HepG2 (cell line): ENCODE data around the gene PLOD3. TPM values are rescaled to one million over a fixed set of nuclear protein-coding genes. Genes with fewer than 3 reads are reported as not detected.

Experiments used
- AKAP8 ChIP-seq: sonication (generic); formaldehyde crosslinking; IDR thresholded peaks from 2 replicates; pipeline ENCODE4 v1.5.1; 2020; ENCODE audit warnings: mild to moderate bottlenecking, missing genetic modification reagents
- CEBPB ChIP-seq: IDR thresholded peaks from 2 replicates; pipeline ENCODE4 v1.6.1; 2011; ENCODE audit warnings: low read depth, low read length, improper control_type of control experiment, borderline replicate concordance
- CTCF ChIP-seq: sonication (generic); formaldehyde crosslinking; IDR thresholded peaks from 2 replicates; pipeline ENCODE4 v1.5.0; 2020; ENCODE audit warnings: mild to moderate bottlenecking, missing genetic modification reagents, moderate library complexity
- NAIF1 ChIP-seq: sonication (generic); formaldehyde crosslinking; IDR thresholded peaks from 2 replicates; pipeline ENCODE4 v1.5.0; 2020; ENCODE audit warnings: mild to moderate bottlenecking, missing genetic modification reagents, borderline replicate concordance
- NFKB2 ChIP-seq: sonication (generic); formaldehyde crosslinking; IDR thresholded peaks from 2 replicates; pipeline ENCODE4 v1.4.0; 2020; ENCODE audit warnings: missing genetic modification reagents, borderline replicate concordance
- NR2C2 ChIP-seq: sonication (generic); formaldehyde crosslinking; IDR thresholded peaks from 2 replicates; pipeline ENCODE4 v1.4.0; 2020; ENCODE audit warnings: missing genetic modification reagents, mild to moderate bottlenecking, moderate library complexity, borderline replicate concordance
- NRL ChIP-seq: sonication (generic); formaldehyde crosslinking; IDR thresholded peaks from 2 replicates; pipeline ENCODE4 v1.5.0; 2020; ENCODE audit warnings: missing genetic modification reagents, mild to moderate bottlenecking, moderate library complexity, borderline replicate concordance
- RARA ChIP-seq: IDR thresholded peaks from 2 replicates; pipeline ENCODE4 v1.6.1; 2016; ENCODE audit warnings: missing genetic modification reagents, missing compliant biosample characterization
- ZNF350 ChIP-seq: sonication (generic); formaldehyde crosslinking; IDR thresholded peaks from 2 replicates; pipeline ENCODE4 v1.4.0; 2020; ENCODE audit warnings: mild to moderate bottlenecking, low read depth, missing genetic modification reagents, borderline replicate concordance
- ZNF501 ChIP-seq: sonication (generic); formaldehyde crosslinking; IDR thresholded peaks from 2 replicates; pipeline ENCODE4 v1.5.1; 2020; ENCODE audit warnings: mild to moderate bottlenecking, moderate library complexity, missing genetic modification reagents
- ZNF619 ChIP-seq: sonication (generic); formaldehyde crosslinking; IDR thresholded peaks from 2 replicates; pipeline ENCODE4 v1.4.0; 2020; ENCODE audit warnings: mild to moderate bottlenecking, missing genetic modification reagents
- ZNF746 ChIP-seq: sonication (generic); formaldehyde crosslinking; IDR thresholded peaks from 2 replicates; pipeline ENCODE4 v1.8.0; 2022; ENCODE audit warnings: mild to moderate bottlenecking, missing genetic modification reagents
- ZNF768 ChIP-seq: sonication (generic); formaldehyde crosslinking; IDR thresholded peaks from 2 replicates; pipeline ENCODE4 v1.4.0; 2020; ENCODE audit warnings: missing genetic modification reagents
- polyA plus RNA-seq, 8 experiments: library from polyadenylated mRNA; depleted of rRNA in 3 of 8; stranded (reverse) in 7 of 8; unstranded in 1 of 8; fragments of >200 nt; fragmentation: Illumina TruSeq in 4 of 8; extraction: Trizol in 4 of 8; gene quantifications; 2 replicates each; pipeline versions ENCODE4 v1.2.1 to v1.2.3, GENCODE V29; 2011 to 2016; ENCODE audit warnings: low read depth in 4 of 8, missing spikeins in 1 of 8, mixed read lengths in 1 of 8; ENCODE audit not compliant: insufficient read depth in 1 of 8
- total RNA-seq, 5 experiments: library from RNA; depleted of rRNA; stranded (reverse); fragments of >200 nt; fragmentation: Illumina TruSeq; extraction: Trizol; gene quantifications; 2 replicates each; pipeline ENCODE4 v1.2.3, GENCODE V29; 2016; ENCODE audit warnings: low read depth in 1 of 5
- TF ChIP-seq, protein P1 (sequence below): sonication (generic); formaldehyde crosslinking; IDR thresholded peaks from 2 replicates; pipeline ENCODE4 v1.5.0; 2020; ENCODE audit warnings: mild to moderate bottlenecking, missing genetic modification reagents
- TF ChIP-seq, protein P2 (sequence below): sonication (generic); formaldehyde crosslinking; IDR thresholded peaks from 2 replicates; pipeline ENCODE4 v1.5.0; 2020; ENCODE audit warnings: missing genetic modification reagents
- TF ChIP-seq, protein P3 (sequence below): sonication (generic); formaldehyde crosslinking; IDR thresholded peaks from 2 replicates; pipeline ENCODE4 v1.4.0; 2020; ENCODE audit warnings: missing genetic modification reagents
- TF ChIP-seq, protein P4 (sequence below): sonication (generic); formaldehyde crosslinking; IDR thresholded peaks from 2 replicates; pipeline ENCODE4 v1.4.0; 2020; ENCODE audit warnings: missing genetic modification reagents
- TF ChIP-seq, protein P5 (sequence below): sonication (generic); formaldehyde crosslinking; IDR thresholded peaks from 2 replicates; pipeline ENCODE4 v1.9.0; 2021; ENCODE audit warnings: missing genetic modification reagents, borderline replicate concordance

Gene PLOD3
- total and polyA plus RNA-seq, 2 of the 13 experiments (the other 11 are each of a cell fraction or from before 2014, with no cell fraction given): 65.8 to 67.4 TPM

DNA sequence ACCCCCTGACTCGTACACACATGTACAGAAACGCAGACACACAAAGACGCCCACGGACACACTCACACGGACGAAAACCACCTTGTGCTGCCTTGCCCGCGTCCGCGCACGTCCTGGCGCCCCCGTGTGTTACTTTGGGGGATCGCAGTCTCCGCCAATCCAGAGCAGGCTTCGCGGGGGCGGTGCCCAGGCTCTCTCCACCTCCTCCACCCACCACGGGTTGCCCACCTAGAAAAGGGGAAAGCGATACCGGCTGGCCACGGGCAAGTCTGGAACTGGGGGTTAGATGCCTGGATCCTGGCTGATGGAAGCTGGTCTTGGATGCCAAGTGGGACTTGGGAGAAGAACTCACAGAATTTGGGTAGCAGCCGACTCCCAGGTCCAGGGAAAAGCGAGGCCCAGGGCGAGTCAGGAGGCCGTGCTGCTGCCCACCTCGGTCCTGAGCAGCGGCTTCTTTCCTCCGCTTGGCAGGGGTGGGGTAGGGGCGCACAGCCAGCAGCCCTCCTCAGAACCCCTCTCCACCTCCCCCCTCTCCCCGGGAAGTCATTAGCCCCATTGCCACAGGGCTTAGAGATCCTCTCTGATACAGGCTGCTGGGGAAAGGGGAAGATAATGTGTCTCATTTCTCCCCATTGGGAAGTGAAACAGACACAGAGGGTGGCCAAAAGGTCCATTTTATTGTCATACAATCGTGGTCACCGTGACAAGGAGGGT lies 47.4 kb downstream of the PLOD3 start (continued):
- TF ChIP-seq, protein P1, sequence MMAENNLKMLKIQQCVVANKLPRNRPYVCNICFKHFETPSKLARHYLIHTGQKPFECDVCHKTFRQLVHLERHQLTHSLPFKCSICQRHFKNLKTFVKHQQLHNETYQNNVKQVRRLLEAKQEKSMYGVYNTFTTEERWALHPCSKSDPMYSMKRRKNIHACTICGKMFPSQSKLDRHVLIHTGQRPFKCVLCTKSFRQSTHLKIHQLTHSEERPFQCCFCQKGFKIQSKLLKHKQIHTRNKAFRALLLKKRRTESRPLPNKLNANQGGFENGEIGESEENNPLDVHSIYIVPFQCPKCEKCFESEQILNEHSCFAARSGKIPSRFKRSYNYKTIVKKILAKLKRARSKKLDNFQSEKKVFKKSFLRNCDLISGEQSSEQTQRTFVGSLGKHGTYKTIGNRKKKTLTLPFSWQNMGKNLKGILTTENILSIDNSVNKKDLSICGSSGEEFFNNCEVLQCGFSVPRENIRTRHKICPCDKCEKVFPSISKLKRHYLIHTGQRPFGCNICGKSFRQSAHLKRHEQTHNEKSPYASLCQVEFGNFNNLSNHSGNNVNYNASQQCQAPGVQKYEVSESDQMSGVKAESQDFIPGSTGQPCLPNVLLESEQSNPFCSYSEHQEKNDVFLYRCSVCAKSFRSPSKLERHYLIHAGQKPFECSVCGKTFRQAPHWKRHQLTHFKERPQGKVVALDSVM (CRISPR knock-in tag): no peak
- TF ChIP-seq ZNF350 (CRISPR knock-in tag): no peak
- no peak for TF ChIP-seq AKAP8 (CRISPR knock-in tag)
- peak; percentile 42; the same call in 1 of the 2 replicates for TF ChIP-seq ZNF768 (CRISPR knock-in tag)
- TF ChIP-seq ZNF501 (CRISPR knock-in tag): no peak
- peak; percentile 20; the same call in 1 of the 2 replicates for TF ChIP-seq NFKB2 (CRISPR knock-in tag)
- TF ChIP-seq, protein P2, sequence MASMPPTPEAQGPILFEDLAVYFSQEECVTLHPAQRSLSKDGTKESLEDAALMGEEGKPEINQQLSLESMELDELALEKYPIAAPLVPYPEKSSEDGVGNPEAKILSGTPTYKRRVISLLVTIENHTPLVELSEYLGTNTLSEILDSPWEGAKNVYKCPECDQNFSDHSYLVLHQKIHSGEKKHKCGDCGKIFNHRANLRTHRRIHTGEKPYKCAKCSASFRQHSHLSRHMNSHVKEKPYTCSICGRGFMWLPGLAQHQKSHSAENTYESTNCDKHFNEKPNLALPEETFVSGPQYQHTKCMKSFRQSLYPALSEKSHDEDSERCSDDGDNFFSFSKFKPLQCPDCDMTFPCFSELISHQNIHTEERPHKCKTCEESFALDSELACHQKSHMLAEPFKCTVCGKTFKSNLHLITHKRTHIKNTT (CRISPR knock-in tag): no peak
- TF ChIP-seq, protein P3, sequence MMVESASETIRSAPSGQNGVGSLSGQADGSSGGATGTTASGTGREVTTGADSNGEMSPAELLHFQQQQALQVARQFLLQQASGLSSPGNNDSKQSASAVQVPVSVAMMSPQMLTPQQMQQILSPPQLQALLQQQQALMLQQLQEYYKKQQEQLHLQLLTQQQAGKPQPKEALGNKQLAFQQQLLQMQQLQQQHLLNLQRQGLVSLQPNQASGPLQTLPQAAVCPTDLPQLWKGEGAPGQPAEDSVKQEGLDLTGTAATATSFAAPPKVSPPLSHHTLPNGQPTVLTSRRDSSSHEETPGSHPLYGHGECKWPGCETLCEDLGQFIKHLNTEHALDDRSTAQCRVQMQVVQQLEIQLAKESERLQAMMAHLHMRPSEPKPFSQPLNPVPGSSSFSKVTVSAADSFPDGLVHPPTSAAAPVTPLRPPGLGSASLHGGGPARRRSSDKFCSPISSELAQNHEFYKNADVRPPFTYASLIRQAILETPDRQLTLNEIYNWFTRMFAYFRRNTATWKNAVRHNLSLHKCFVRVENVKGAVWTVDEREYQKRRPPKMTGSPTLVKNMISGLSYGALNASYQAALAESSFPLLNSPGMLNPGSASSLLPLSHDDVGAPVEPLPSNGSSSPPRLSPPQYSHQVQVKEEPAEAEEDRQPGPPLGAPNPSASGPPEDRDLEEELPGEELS (CRISPR knock-in tag): 0 out of 2 replicates have a peak, but pooled peaks have one; percentile 18
- no peak for TF ChIP-seq NR2C2 (CRISPR knock-in tag)
- peak; percentile 94 for TF ChIP-seq CTCF (CRISPR knock-in tag)
- TF ChIP-seq ZNF746 (CRISPR knock-in tag): no peak
- TF ChIP-seq NAIF1 (CRISPR knock-in tag): no peak
- TF ChIP-seq NRL (CRISPR knock-in tag): peak; percentile 84; the same call in 1 of the 2 replicates
- no peak for TF ChIP-seq ZNF619 (CRISPR knock-in tag)
- TF ChIP-seq, protein P4, sequence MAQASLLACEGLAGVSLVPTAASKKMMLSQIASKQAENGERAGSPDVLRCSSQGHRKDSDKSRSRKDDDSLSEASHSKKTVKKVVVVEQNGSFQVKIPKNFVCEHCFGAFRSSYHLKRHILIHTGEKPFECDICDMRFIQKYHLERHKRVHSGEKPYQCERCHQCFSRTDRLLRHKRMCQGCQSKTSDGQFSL (CRISPR knock-in tag): no peak
- no peak for TF ChIP-seq RARA (CRISPR knock-in tag)
- TF ChIP-seq CEBPB: no peak
- TF ChIP-seq, protein P5, sequence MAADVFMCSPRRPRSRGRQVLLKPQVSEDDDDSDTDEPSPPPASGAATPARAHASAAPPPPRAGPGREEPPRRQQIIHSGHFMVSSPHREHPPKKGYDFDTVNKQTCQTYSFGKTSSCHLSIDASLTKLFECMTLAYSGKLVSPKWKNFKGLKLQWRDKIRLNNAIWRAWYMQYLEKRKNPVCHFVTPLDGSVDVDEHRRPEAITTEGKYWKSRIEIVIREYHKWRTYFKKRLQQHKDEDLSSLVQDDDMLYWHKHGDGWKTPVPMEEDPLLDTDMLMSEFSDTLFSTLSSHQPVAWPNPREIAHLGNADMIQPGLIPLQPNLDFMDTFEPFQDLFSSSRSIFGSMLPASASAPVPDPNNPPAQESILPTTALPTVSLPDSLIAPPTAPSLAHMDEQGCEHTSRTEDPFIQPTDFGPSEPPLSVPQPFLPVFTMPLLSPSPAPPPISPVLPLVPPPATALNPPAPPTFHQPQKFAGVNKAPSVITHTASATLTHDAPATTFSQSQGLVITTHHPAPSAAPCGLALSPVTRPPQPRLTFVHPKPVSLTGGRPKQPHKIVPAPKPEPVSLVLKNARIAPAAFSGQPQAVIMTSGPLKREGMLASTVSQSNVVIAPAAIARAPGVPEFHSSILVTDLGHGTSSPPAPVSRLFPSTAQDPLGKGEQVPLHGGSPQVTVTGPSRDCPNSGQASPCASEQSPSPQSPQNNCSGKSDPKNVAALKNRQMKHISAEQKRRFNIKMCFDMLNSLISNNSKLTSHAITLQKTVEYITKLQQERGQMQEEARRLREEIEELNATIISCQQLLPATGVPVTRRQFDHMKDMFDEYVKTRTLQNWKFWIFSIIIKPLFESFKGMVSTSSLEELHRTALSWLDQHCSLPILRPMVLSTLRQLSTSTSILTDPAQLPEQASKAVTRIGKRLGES: no peak
